ENCODE results near the gene LDLRAD3.

GRCh38 chr11:36192425-36193289 is 248.8 kb downstream of the LDLRAD3 start:
- TF ChIP-seq CTCF (conservative IDR thresholded peaks at IDR 0.05; ENCODE audit: low read depth, low read length) (no peak), EZH2 (IDR thresholded peaks at IDR 0.05; ENCODE audit: low read length, unreplicated experiment) (no peak)

All from PC-3 (cell line).